ENCODE results near the gene SMARCC1. TPM values are rescaled to one million over a fixed set of nuclear protein-coding genes. Genes with fewer than 3 reads are reported as not detected.

The SMARCC1 gene
- total and polyA plus RNA-seq, 2 of the 4 experiments (the other 2 are of a cell fraction), result 18.6 to 39.6 TPM

DNA sequence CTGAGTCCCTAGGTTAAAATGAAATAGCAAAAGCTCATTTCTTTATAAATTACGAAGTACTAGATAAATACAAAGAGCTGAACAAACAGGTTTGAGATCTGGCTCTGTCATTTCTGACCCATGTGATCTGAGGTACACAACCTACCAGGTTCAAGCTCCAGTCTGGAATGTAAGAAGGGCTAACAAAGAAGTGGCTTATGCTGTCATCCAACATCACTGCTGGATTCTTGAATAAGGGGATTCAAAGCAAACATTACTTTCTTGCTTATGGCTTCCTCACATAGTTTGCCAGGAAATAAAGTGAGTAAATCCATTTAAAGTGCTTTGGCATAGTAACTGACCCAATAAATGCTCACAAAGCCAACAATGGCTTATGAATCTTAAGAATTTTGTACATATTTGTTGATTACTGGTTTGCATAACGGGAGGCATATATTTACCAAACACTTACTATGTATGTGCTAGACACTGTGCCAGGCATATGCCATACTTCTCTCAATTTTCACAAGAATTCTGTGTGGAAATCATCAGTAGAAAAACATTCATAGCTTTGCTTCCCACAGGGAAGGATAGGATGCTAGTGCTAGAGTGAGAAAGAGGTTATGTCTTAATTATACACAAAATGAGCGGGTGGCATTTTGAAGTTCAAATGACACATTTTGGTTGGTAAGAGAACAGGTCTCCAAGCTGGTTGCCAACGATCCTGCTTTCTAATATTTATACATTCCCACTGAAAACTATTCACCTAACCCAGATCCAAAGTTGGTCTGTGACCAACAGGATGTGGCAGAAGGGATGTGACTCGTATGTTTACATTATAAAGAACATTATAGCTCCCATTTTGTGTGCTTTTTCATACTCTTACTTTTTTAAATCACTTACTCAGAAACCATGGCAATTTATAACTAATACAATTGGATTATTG, 164.3 kb downstream of the SMARCC1 start:
- Histone ChIP-seq H3K4me3 (ENCODE audit: insufficient read depth, low read depth, low read length) (no peak overlapping the region), H3K4me1 (ENCODE audit: control insufficient read depth, insufficient read depth, low read length) (peaks cover 3% of the 10 kb centered on the region), H2AK9ac (replicated peaks; ENCODE audit: low read depth, low read length, poor library complexity) (no peak overlapping the region), H4K91ac (ENCODE audit: insufficient read depth, low read depth, low read length) (no peak overlapping the region), H2AFZ (replicated peaks; ENCODE audit: low read length, poor library complexity) (no peak overlapping the region), H3K14ac (replicated peaks; ENCODE audit: low read depth, low read length) (no peak overlapping the region), H3K9me3 (ENCODE audit: control insufficient read depth, insufficient read depth, low read length) (no peaks in the 10 kb centered on the region), H2BK5ac (ENCODE audit: low read depth, low read length, poor library complexity, severe bottlenecking) (no peak overlapping the region), H3K4me2 (ENCODE audit: low read depth, low read length) (no peak overlapping the region; the same call in 1 of the 2 replicates), H3K23ac (ENCODE audit: low read depth, low read length) (no peak overlapping the region), H3K56ac (ENCODE audit: extremely low read depth, insufficient read depth, low read length) (no peak overlapping the region), H3K36me3 (ENCODE audit: control insufficient read depth, insufficient read depth, low read length) (peaks cover 24% of the 10 kb centered on the region), H3K27me3 (ENCODE audit: control insufficient read depth, insufficient read depth, low read length) (no peaks in the 10 kb centered on the region), H2BK20ac (ENCODE audit: low read depth, low read length) (no peak overlapping the region), H4K20me1 (ENCODE audit: insufficient read depth, low read length) (peaks cover 18% of the 10 kb centered on the region; the same call in 1 of the 2 replicates), H3K79me1 (ENCODE audit: low read depth in 1 of 2, low read length in 2 of 2) (peaks cover 0 to 19% of the 10 kb centered on the region in 2 experiments; a peak in 2 of 4 replicates), H2BK15ac (ENCODE audit: low read depth, low read length) (no peak overlapping the region), H3K4ac (ENCODE audit: low read depth, low read length) (no peak overlapping the region), H3K18ac (ENCODE audit: low read depth, low read length) (no peak overlapping the region), H3K9ac (ENCODE audit: low read depth, low read length) (no peak overlapping the region), H2AK5ac (ENCODE audit: low read depth, low read length) (no peak overlapping the region), H3K27ac (ENCODE audit: insufficient read depth, low read length) (no peak overlapping the region), H4K8ac (ENCODE audit: low read depth in 2 of 2, low read length in 2 of 2) (no peak overlapping the region), H4K5ac (ENCODE audit: low read depth, low read length) (no peak overlapping the region), H3K9me1 (ENCODE audit: insufficient read depth, low read length) (peaks cover 5% of the 10 kb centered on the region), H2BK120ac (ENCODE audit: low read depth, low read length) (no peak overlapping the region)
- ATAC-seq (ENCODE audit: low read depth), result peak; percentile 60
- no TSS peak for BruUV-seq (replicated peaks)
- DNase-seq, result peak; percentile 75
- no CpG with 5 or more reads among the region's 5 CpGs for WGBS, 2 experiments (ENCODE audit: extremely low coverage in 2 of 2, insufficient read length in 1 of 2)
- intact Hi-C loops (cut with micrococcal nuclease) (no loop called here), dilution Hi-C loops (cut with HindIII; ENCODE audit: low sequenced_read_pairs, unreplicated experiment) (no loop called here), in situ Hi-C loops (cut with MboI; ENCODE audit: low sequenced_read_pairs) (no loop called here)
- CTCF ChIA-PET, result interaction anchor here (0.6 to 1.5 kb wide), 3 partner anchors 15 to 580 kb away, joined by 3 to 5 read pairs (median 4); no protein-coding TSS in a partner anchor
- POLR2A ChIA-PET (ENCODE audit: unreplicated experiment), result no interaction called here
- TF ChIP-seq BHLHE40 (IDR thresholded peaks at IDR 0.05; ENCODE audit: low read depth, low read length) (no peak), CHD1 (IDR thresholded peaks at IDR 0.05; ENCODE audit: low read depth, low read length) (no peak), RFX5 (IDR thresholded peaks at IDR 0.05; ENCODE audit: low read depth, low read length) (no peak), CEBPB (IDR thresholded peaks at IDR 0.05; ENCODE audit: low read depth, low read length) (no peak), MXI1 (IDR thresholded peaks at IDR 0.05; ENCODE audit: borderline replicate concordance, low read depth, low read length) (no peak), NFE2L2 (IDR thresholded peaks at IDR 0.05; ENCODE audit: low read depth, low read length) (no peak), RCOR1 (IDR thresholded peaks at IDR 0.05; ENCODE audit: insufficient replicate concordance, low read length) (no peak), POLR2A (IDR thresholded peaks at IDR 0.05; ENCODE audit: low read depth, low read length) (no peak), RAD21 (IDR thresholded peaks at IDR 0.05; ENCODE audit: low read length) (no peak), FOS (IDR thresholded peaks at IDR 0.05; ENCODE audit: low read depth, low read length) (no peak), MAFK (IDR thresholded peaks at IDR 0.05; ENCODE audit: low read depth, low read length) (no peak), MAZ (IDR thresholded peaks at IDR 0.05; ENCODE audit: borderline replicate concordance, low read depth, low read length) (no peak), SMC3 (IDR thresholded peaks at IDR 0.05; ENCODE audit: low read depth, low read length) (no peak)
- TF ChIP-seq, protein P1, sequence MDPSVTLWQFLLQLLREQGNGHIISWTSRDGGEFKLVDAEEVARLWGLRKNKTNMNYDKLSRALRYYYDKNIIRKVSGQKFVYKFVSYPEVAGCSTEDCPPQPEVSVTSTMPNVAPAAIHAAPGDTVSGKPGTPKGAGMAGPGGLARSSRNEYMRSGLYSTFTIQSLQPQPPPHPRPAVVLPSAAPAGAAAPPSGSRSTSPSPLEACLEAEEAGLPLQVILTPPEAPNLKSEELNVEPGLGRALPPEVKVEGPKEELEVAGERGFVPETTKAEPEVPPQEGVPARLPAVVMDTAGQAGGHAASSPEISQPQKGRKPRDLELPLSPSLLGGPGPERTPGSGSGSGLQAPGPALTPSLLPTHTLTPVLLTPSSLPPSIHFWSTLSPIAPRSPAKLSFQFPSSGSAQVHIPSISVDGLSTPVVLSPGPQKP (IDR thresholded peaks at IDR 0.05; ENCODE audit: borderline replicate concordance, low read depth, low read length), result no peak
- TF ChIP-seq, protein P2, sequence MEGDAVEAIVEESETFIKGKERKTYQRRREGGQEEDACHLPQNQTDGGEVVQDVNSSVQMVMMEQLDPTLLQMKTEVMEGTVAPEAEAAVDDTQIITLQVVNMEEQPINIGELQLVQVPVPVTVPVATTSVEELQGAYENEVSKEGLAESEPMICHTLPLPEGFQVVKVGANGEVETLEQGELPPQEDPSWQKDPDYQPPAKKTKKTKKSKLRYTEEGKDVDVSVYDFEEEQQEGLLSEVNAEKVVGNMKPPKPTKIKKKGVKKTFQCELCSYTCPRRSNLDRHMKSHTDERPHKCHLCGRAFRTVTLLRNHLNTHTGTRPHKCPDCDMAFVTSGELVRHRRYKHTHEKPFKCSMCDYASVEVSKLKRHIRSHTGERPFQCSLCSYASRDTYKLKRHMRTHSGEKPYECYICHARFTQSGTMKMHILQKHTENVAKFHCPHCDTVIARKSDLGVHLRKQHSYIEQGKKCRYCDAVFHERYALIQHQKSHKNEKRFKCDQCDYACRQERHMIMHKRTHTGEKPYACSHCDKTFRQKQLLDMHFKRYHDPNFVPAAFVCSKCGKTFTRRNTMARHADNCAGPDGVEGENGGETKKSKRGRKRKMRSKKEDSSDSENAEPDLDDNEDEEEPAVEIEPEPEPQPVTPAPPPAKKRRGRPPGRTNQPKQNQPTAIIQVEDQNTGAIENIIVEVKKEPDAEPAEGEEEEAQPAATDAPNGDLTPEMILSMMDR (conservative IDR thresholded peaks at IDR 0.05; ENCODE audit: low read depth, low read length), result no peak
